ENCODE measurements around the gene NKIRAS2. TPM values are rescaled to one million over a fixed set of nuclear protein-coding genes. Genes with fewer than 3 reads are reported as not detected.
"Not testable (repeated sequence)": the region's sequence is repeated elsewhere in the genome, so short reads cannot be mapped to it uniquely, and the experiment has no call there.

NKIRAS2 gene
- total and polyA plus RNA-seq, 8 donors, result 6.5 to 14.7 (median 11.6) TPM

- Histone ChIP-seq H3K27me3 (no peaks in the 10 kb centered on the region), H3K9me3 (no peaks in the 10 kb centered on the region), H3K36me3 (no peaks in the 10 kb centered on the region), H3K4me3 (no peak overlapping the region), H3K4me1 (peaks cover 5 to 11% (median 8%) of the 10 kb centered on the region in 3 donors), H3K27ac (no peak overlapping the region)
- FAIRE-seq (no peak), ATAC-seq (peak in 1 of 4 donors; percentile 26), DNase-seq (no peak)
- WGBS, 2 donors, result 96% methylated on average over 3 of the region's 3 CpGs
- intact Hi-C loops (cut with DNase I), result no loop called here
- TF ChIP-seq CTCF (IDR thresholded peaks at IDR 0.05), result no peak
Measured at GRCh38 chr17:42010898-42011516, 8.9 kb upstream of the NKIRAS2 start.

DNA sequence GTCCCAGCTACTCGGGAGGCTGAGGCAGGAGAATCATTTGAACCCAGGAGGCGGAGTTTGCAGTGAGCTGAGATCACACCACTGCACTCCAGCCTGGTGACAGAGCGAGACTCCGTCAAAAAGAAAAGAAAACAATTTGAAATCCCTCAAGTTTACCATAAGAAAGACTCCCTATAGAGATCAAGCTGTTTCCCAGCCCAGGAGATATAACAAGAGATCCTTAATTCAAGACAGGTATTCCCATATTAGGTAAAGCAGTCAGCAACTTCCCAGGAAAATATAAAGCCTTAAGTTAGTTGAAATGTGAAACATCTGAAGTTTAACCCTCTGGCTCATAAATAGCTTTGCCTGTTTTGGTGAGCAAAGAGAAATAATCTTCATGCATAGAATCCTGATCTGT lies 7.5 kb upstream of the NKIRAS2 start:
- H3K27me3 ChIP-seq; H3K36me3 ChIP-seq; FAIRE-seq; intact Hi-C loops (cut with DNase I); H3K9me3 ChIP-seq; DNase-seq; ATAC-seq; H3K27ac ChIP-seq; H3K4me3 ChIP-seq: not testable (repeated sequence)
- peaks cover 7 to 12% (median 10%) of the 10 kb centered on the region in 3 donors for H3K4me1 ChIP-seq
- WGBS, 2 donors, result 82 to 88% methylated on average over 4 of the region's 4 CpGs

DNA sequence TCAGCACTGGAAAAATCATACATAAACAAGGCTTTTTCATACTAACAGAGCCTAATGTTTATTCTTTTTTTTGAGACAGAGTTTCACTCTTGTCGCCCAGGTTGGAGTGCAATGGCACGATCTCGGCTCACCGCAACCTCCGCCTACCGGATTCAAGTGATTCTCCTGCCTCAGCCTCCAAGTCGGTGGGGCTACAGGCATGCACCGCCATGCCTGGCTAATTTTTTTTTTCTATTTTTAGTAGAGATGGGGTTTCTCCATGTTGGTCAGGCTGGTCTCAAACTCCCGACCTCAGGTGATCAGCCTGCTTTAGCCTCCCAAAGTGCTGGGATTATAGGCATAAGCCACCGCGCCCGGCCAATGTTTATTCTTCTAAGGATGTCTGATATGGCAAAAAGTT lies 6.2 kb upstream of the NKIRAS2 start:
- H3K4me3 ChIP-seq; FAIRE-seq; intact Hi-C loops (cut with DNase I); H3K36me3 ChIP-seq; H3K9me3 ChIP-seq; ATAC-seq; H3K27ac ChIP-seq; H3K27me3 ChIP-seq; DNase-seq: not testable (repeated sequence)
- WGBS, 2 donors, result 78 to 80% methylated on average over 12 of the region's 12 CpGs
- peaks cover 14 to 17% (median 15%) of the 10 kb centered on the region in 3 donors for H3K4me1 ChIP-seq

DNA sequence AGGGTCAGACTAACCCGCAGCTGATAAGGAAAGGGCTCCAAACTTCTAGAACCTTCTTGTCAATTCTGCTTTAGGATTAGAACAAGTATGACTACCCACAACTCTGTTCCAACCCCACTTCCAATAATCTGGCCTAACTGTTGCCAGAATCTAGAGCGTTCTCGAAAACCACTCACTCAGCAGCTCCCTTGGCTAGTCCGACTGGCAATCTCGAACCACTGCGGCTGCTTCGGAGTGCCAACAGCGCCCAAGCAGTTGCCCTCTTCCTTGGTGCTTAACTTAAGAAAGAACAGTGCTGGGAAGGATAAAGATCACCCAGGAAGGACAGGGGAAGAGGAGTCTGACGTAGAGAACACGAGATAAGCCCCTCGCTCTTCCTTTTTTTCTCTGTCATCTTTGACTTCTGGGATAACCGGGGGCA lies 3.5 kb upstream of the NKIRAS2 start:
- DNase-seq (no peak), FAIRE-seq (no peak), ATAC-seq (peak in 2 of 4 donors; percentile 2 to 11)
- intact Hi-C loops (cut with DNase I), result no loop called here
- WGBS, 2 donors, result 1 to 3% methylated on average over 12 of the region's 12 CpGs
- H3K27me3 ChIP-seq, result no peaks in the 10 kb centered on the region
- peaks cover 24 to 27% (median 24%) of the 10 kb centered on the region in 3 donors for H3K4me1 ChIP-seq
- no peak for TF ChIP-seq CTCF (IDR thresholded peaks at IDR 0.05)
- H3K9me3 ChIP-seq, result no peaks in the 10 kb centered on the region
- peak overlapping the region; percentile 68 to 94 (median 89) for H3K4me3 ChIP-seq
- peak overlapping the region; percentile 79 to 91 (median 83) for H3K27ac ChIP-seq
- H3K36me3 ChIP-seq, result no peaks in the 10 kb centered on the region

- no peak for FAIRE-seq
- peak; percentile 92 to 96 (median 93) for ATAC-seq
- Histone ChIP-seq H3K9me3 (no peaks in the 10 kb centered on the region), H3K4me1 (peaks cover 24 to 28% (median 24%) of the 10 kb centered on the region in 3 donors), H3K36me3 (peaks cover 0 to 1% (median 0%) of the 10 kb centered on the region in 3 donors), H3K4me3 (peak within 1 kb of the TSS; percentile 68 to 94 (median 89)), H3K27me3 (no peaks in the 10 kb centered on the region), H3K27ac (peak within 1 kb of the TSS; percentile 79 to 91 (median 83))
- intact Hi-C loops (cut with DNase I), result no loop called here
- TF ChIP-seq CTCF (IDR thresholded peaks at IDR 0.05), result no peak
- peak; percentile 87 to 97 (median 90) for DNase-seq
- WGBS, 2 donors, result 0% methylated on average over 69 to 70 of the region's 70 CpGs
Measured at GRCh38 chr17:42016941-42017865, 2.7 kb upstream of the NKIRAS2 start, which contains the start of gene DNAJC7. Gene DNAJC7 (minus strand): TSS chr17:42017439. CDS start chr17:42017416, 23 bp downstream.
